Right lobe of liver (tissue), 6 donors: ENCODE measurements around the gene CCR9. TPM values are rescaled to one million over a fixed set of nuclear protein-coding genes. Genes with fewer than 3 reads are reported as not detected.

Experiments used
- ATAC-seq, 4 donors: fragments of 200-7000 bp; cut with Tn5 transposase; one replicate each; pipeline ENCODE4 v1.9.1; 2020; ENCODE audit warnings: mild to moderate bottlenecking in 4 of 4, moderate library complexity in 4 of 4
- DNase-seq, 3 donors: peaks; one replicate each; pipeline ENCODE4 v3.0.0-alpha.2; 2020
- H3K27ac ChIP-seq, 3 donors: fragments of 200-600 bp; one replicate each; pipeline ENCODE4 v1.8.0; 2022
- H3K27me3 ChIP-seq, 2 donors: fragments of 200-600 bp; one replicate each; pipeline ENCODE4 v1.8.0; 2022
- H3K36me3 ChIP-seq, 4 donors: fragments of 200-600 bp; sonication (generic) in 1 of 4; one replicate each; pipeline versions ENCODE4 v1.5.1 to v1.8.0; 2017 to 2022; ENCODE audit warnings: control low read depth in 1 of 4
- H3K4me1 ChIP-seq, 4 donors: fragments of 200-600 bp; sonication (generic) in 1 of 4; one replicate each; pipeline versions ENCODE4 v1.5.1 to v1.8.0; 2017 to 2022; ENCODE audit warnings: control low read depth in 1 of 4
- H3K4me3 ChIP-seq, 3 donors: fragments of 200-600 bp; one replicate each; pipeline ENCODE4 v1.8.0; 2022
- H3K9me3 ChIP-seq, 4 donors: fragments of 200-600 bp; sonication (generic) in 1 of 4; one replicate each; pipeline versions ENCODE4 v1.5.1 to v1.8.0; 2017 to 2022; ENCODE audit warnings: control low read depth in 1 of 4
- POLR2A ChIP-seq: fragments of 450-650 bp; IDR thresholded peaks from one replicate; pipeline ENCODE4 v1.6.1; 2017; ENCODE audit warnings: antibody characterized with exemption, mild to moderate bottlenecking
- WGBS: methylation state at CpG from one replicate; pipeline ENCODE4 v1.1.6; 2018; ENCODE audit warnings: low coverage, low lambda C conversion rate; ENCODE audit not compliant: insufficient coverage; ENCODE audit errors: missing lambda C conversion rate; 5-methylcytosine and 5-hydroxymethylcytosine counted together
- intact Hi-C, 2 donors: fragments of 100-400 bp; cut with DNase I; formaldehyde crosslinking; loops; one replicate each; pipeline versions ENCODE4 v1.11.2 to v1.14.1; 2022
- total RNA-seq, 6 experiments: library from RNA; depleted of rRNA in 2 of 6; stranded (reverse); fragments of >200 nt in 2 of 6; fragmentation: NEBNext Ultra II Directional in 3 of 6; extraction: Animal tissue kit (Norgen Biotek cat#: 25700) in 3 of 6; gene quantifications; one replicate each; pipeline versions ENCODE4 v1.1.0 to v1.2.4, GENCODE V29; 2016 to 2023
- TF ChIP-seq, protein P1 (sequence below), 4 donors: fragments of 200-600 bp in 3 of 4; fragments of 450-650 bp in 1 of 4; IDR thresholded peaks; one replicate each; pipeline versions ENCODE4 v1.5.1 to v1.8.0; 2016 to 2022; ENCODE audit warnings: antibody characterized with exemption in 4 of 4, mild to moderate bottlenecking in 2 of 4
- donor health status: DM: no; HTN: yes; CAD: no.
- donor health status: DM: no; HTN: no; CAD: no.
- donor health status: DM: no; HTN: no; CAD: no.
- donor health status: DM: no; HTN: yes; CAD: no.
- donor health status: DM: no; HTN: yes; CAD: no.

CCR9 gene
- total RNA-seq, 6 experiments from 2014 or later, result 0.07 to 0.09 (median 0.07) TPM; not detected in 3

GRCh38 chr3:45933591-45933990, 47.2 kb downstream of the CCR9 start:
- H3K27me3 ChIP-seq, result no peaks in the 10 kb centered on the region
- ATAC-seq (no peak), DNase-seq (no peak)
- no peaks in the 10 kb centered on the region for H3K4me1 ChIP-seq
- H3K36me3 ChIP-seq, result peaks cover 0 to 64% (median 15%) of the 10 kb centered on the region in 4 donors
- 81% methylated on average over 4 of the region's 4 CpGs for WGBS
- TF ChIP-seq, protein P1, sequence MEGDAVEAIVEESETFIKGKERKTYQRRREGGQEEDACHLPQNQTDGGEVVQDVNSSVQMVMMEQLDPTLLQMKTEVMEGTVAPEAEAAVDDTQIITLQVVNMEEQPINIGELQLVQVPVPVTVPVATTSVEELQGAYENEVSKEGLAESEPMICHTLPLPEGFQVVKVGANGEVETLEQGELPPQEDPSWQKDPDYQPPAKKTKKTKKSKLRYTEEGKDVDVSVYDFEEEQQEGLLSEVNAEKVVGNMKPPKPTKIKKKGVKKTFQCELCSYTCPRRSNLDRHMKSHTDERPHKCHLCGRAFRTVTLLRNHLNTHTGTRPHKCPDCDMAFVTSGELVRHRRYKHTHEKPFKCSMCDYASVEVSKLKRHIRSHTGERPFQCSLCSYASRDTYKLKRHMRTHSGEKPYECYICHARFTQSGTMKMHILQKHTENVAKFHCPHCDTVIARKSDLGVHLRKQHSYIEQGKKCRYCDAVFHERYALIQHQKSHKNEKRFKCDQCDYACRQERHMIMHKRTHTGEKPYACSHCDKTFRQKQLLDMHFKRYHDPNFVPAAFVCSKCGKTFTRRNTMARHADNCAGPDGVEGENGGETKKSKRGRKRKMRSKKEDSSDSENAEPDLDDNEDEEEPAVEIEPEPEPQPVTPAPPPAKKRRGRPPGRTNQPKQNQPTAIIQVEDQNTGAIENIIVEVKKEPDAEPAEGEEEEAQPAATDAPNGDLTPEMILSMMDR (IDR thresholded peaks at IDR 0.05), result no peak
- TF ChIP-seq POLR2A, result no peak
- no peak overlapping the region for H3K4me3 ChIP-seq
- intact Hi-C loops, result no loop called here
- no peaks in the 10 kb centered on the region for H3K9me3 ChIP-seq
- H3K27ac ChIP-seq, result no peak overlapping the region

GRCh38 chr3:45936261-45936660, 49.9 kb downstream of the CCR9 start:
- peaks cover 0 to 50% (median 11%) of the 10 kb centered on the region in 4 donors for H3K36me3 ChIP-seq
- no peaks in the 10 kb centered on the region for H3K4me1 ChIP-seq
- ATAC-seq (no peak), DNase-seq (no peak)
- intact Hi-C loops, result loop anchor here in 1 of 2 donors (5.0 kb wide), 1 partner anchor 141 kb away; no protein-coding TSS in a partner anchor
- H3K4me3 ChIP-seq, result no peak overlapping the region
- H3K27me3 ChIP-seq, result no peaks in the 10 kb centered on the region
- no peak overlapping the region for H3K27ac ChIP-seq
- TF ChIP-seq, protein P1 (IDR thresholded peaks at IDR 0.05), result no peak
- TF ChIP-seq POLR2A, result no peak
- 76% methylated on average over 4 of the region's 9 CpGs for WGBS
- H3K9me3 ChIP-seq, result no peaks in the 10 kb centered on the region

DNA sequence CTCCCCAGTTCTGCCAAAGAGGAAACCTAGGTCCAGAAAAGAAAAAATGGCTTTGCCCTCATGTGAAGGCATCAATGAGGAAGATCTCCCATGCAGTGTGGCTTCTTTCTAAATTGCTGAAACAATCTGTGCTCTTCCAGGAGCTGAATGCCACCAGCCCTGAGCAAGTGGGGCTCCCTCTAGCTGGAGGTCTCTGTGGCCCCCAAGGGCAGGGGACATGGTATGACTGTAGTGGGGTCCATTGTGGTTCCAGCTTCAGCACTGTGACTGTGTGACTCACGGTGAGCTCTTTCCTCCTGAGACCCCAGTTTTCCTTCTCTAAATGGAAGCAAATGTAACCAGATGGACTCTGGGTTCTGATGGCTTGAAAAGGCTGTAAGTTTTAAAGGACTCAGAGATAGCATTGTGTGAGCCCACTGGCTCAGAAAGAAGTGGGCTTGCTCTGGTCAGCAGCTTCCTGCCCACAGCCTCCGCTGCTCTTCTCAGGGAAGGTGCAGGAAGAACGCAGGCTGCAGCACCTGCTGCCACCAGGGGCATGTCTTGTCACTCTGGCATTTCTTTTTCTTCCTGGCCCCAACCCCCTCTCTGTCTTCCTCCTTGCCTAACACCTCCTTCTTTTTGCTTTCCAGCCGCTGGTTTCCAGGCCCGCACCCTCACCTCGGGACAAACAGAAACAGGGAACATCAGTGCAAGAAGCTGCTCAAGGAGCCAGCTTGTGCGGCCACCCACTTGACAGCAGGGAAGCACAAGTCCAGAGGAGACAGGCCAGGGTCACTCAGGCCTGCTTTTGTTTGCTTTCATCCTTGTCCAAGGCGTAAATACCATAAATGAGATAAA, 51.1 kb downstream of the CCR9 start:
- ATAC-seq (no peak), DNase-seq (no peak)
- TF ChIP-seq, protein P1 (IDR thresholded peaks at IDR 0.05), result no peak
- no peak for TF ChIP-seq POLR2A
- H3K9me3 ChIP-seq, result no peaks in the 10 kb centered on the region
- intact Hi-C loops, result loop anchor here in 1 of 2 donors (5.0 kb wide), 1 partner anchor 140 kb away; no protein-coding TSS in a partner anchor
- no peak overlapping the region for H3K27ac ChIP-seq
- no peaks in the 10 kb centered on the region for H3K27me3 ChIP-seq
- H3K4me1 ChIP-seq, result no peaks in the 10 kb centered on the region
- peaks cover 0 to 45% (median 4%) of the 10 kb centered on the region in 4 donors for H3K36me3 ChIP-seq
- H3K4me3 ChIP-seq, result no peak overlapping the region
- 92% methylated on average over 6 of the region's 8 CpGs for WGBS

- intact Hi-C loops, result loop anchor here in 1 of 2 donors (5.0 kb wide), 1 partner anchor 139 kb away; no protein-coding TSS in a partner anchor
- DNase-seq (no peak), ATAC-seq (no peak)
- no peaks in the 10 kb centered on the region for H3K27me3 ChIP-seq
- H3K4me1 ChIP-seq, result no peaks in the 10 kb centered on the region
- no peak overlapping the region for H3K27ac ChIP-seq
- no peaks in the 10 kb centered on the region for H3K9me3 ChIP-seq
- no peak overlapping the region for H3K4me3 ChIP-seq
- WGBS, result 100% methylated on average over 4 of the region's 4 CpGs
- H3K36me3 ChIP-seq, result peaks cover 0 to 40% (median 4%) of the 10 kb centered on the region in 4 donors
- TF ChIP-seq, protein P1 (IDR thresholded peaks at IDR 0.05), result no peak
- TF ChIP-seq POLR2A, result no peak
Observed at GRCh38 chr3:45938043-45938435, 51.7 kb downstream of the CCR9 start.
